ENCODE data around the gene IDH2. TPM values are rescaled to one million over a fixed set of nuclear protein-coding genes. Genes with fewer than 3 reads are reported as not detected.
A peak's percentile ranks its signal among the peaks of the same experiment; 100 is the strongest.
"Not testable (repeated sequence)": the region's sequence is repeated elsewhere in the genome, so short reads cannot be mapped to it uniquely, and the experiment has no call there.

The IDH2 gene
- 100 to 1,000 TPM; 176 to 182 TPM for total RNA-seq

GRCh38 chr15:90101969-90102890 is at the start of gene IDH2:
IDH2 (minus strand) TSS chr15:90102468; CDS start chr15:90102390, 78 bp downstream.
- H3K27me3 Mint-ChIP-seq: no peaks in the 10 kb centered on the region
- H3K27ac Mint-ChIP-seq: peak within 1 kb of the TSS; percentile 90
- DNase-seq: peak; percentile 85
- CTCF ChIA-PET: interaction anchor here (0.6 to 1.9 kb wide), 8 partner anchors 14 to 435 kb away, joined by 3 to 7 read pairs (median 4); no protein-coding TSS in a partner anchor
- H3K4me1 Mint-ChIP-seq: peaks cover 47% of the 10 kb centered on the region
- no peaks in the 10 kb centered on the region for H3K9me3 Mint-ChIP-seq (ENCODE audit: low read depth)
- peaks cover 10% of the 10 kb centered on the region for H3K36me3 Mint-ChIP-seq (ENCODE audit: low read depth)
- intact Hi-C loops (cut with DNase I, micrococcal nuclease): loop anchor here (1.0 to 5.0 kb wide), 9 partner anchors 15 to 830 kb away; partner anchors contain the start of genes CIB1 (in 2 of the 2), GDPGP1 (in 1 of the 2), HDDC3 (in 1 of the 2) and NGRN (in 1 of the 2)
- ATAC-seq: peak; percentile 73
- POLR2A ChIA-PET: interaction anchor here (0.6 to 1.1 kb wide), 4 partner anchors 8 to 211 kb away, joined by 3 to 5 read pairs (median 4); no protein-coding TSS in a partner anchor
- peak within 1 kb of the TSS; percentile 86 for H3K4me3 Mint-ChIP-seq

- H3K36me3 Mint-ChIP-seq (ENCODE audit: low read depth); H3K4me3 Mint-ChIP-seq; H3K27me3 Mint-ChIP-seq; POLR2A ChIA-PET; H3K4me1 Mint-ChIP-seq; intact Hi-C loops (cut with DNase I, micrococcal nuclease); DNase-seq; H3K27ac Mint-ChIP-seq; ATAC-seq; H3K9me3 Mint-ChIP-seq (ENCODE audit: low read depth): not testable (repeated sequence)
- CTCF ChIA-PET: interaction anchor here (0.6 to 1.2 kb wide), 3 partner anchors 79 to 276 kb away, joined by 3 read pairs; no protein-coding TSS in a partner anchor
Measured at GRCh38 chr15:90150551-90150950, 48.3 kb upstream of the IDH2 start.

- Mint-ChIP-seq H3K4me1 (no peaks in the 10 kb centered on the region), H3K4me3 (no peak overlapping the region), H3K9me3 (ENCODE audit: low read depth) (no peaks in the 10 kb centered on the region), H3K27me3 (no peaks in the 10 kb centered on the region), H3K27ac (no peak overlapping the region), H3K36me3 (ENCODE audit: low read depth) (no peaks in the 10 kb centered on the region)
- intact Hi-C loops (cut with DNase I, micrococcal nuclease): no loop called here
- ChIA-PET POLR2A (no interaction called here), CTCF (interaction anchor here (1.2 kb wide), 1 partner anchor 275 kb away, joined by 3 read pairs; no protein-coding TSS in a partner anchor)
- no peak for DNase-seq
- ATAC-seq: no peak
Measured at GRCh38 chr15:90149609-90150340, 47.5 kb upstream of the IDH2 start.

- H3K9me3 Mint-ChIP-seq (ENCODE audit: low read depth); H3K27ac Mint-ChIP-seq; H3K27me3 Mint-ChIP-seq; DNase-seq; POLR2A ChIA-PET; H3K36me3 Mint-ChIP-seq (ENCODE audit: low read depth); intact Hi-C loops (cut with DNase I, micrococcal nuclease); H3K4me3 Mint-ChIP-seq; ATAC-seq: not testable (repeated sequence)
- CTCF ChIA-PET: interaction anchor here (0.6 to 0.9 kb wide), 3 partner anchors 51 to 616 kb away, joined by 3 read pairs; no protein-coding TSS in a partner anchor
- H3K4me1 Mint-ChIP-seq: peaks cover 23% of the 10 kb centered on the region
Measured at GRCh38 chr15:90146198-90146761, 44.0 kb upstream of the IDH2 start.

- DNase-seq: no peak
- Mint-ChIP-seq H3K27ac (no peak overlapping the region), H3K4me3 (no peak overlapping the region), H3K9me3 (ENCODE audit: low read depth) (no peaks in the 10 kb centered on the region), H3K4me1 (peaks cover 25% of the 10 kb centered on the region), H3K27me3 (no peaks in the 10 kb centered on the region), H3K36me3 (ENCODE audit: low read depth) (no peaks in the 10 kb centered on the region)
- ChIA-PET CTCF (interaction anchor here (0.6 to 0.9 kb wide), 3 partner anchors 51 to 616 kb away, joined by 3 read pairs; no protein-coding TSS in a partner anchor), POLR2A (no interaction called here)
- intact Hi-C loops (cut with DNase I, micrococcal nuclease): no loop called here
- ATAC-seq: no peak
Measured at GRCh38 chr15:90145761-90146160, 43.5 kb upstream of the IDH2 start.

- ChIA-PET CTCF (interaction anchor here (0.7 kb wide), 1 partner anchor 50 kb away, joined by 3 read pairs; no protein-coding TSS in a partner anchor), POLR2A (no interaction called here)
- intact Hi-C loops (cut with DNase I, micrococcal nuclease): no loop called here
- Mint-ChIP-seq H3K27ac (no peak overlapping the region), H3K27me3 (no peaks in the 10 kb centered on the region), H3K36me3 (ENCODE audit: low read depth) (no peaks in the 10 kb centered on the region), H3K4me1 (peaks cover 25% of the 10 kb centered on the region), H3K9me3 (ENCODE audit: low read depth) (no peaks in the 10 kb centered on the region), H3K4me3 (no peak overlapping the region)
- DNase-seq: no peak
- ATAC-seq: no peak
Measured at GRCh38 chr15:90145259-90145658, 43.0 kb upstream of the IDH2 start.

- H3K4me3 Mint-ChIP-seq: peak overlapping the region; percentile 20
- ATAC-seq (peak; percentile 92), DNase-seq (peak; percentile 90)
- H3K36me3 Mint-ChIP-seq (ENCODE audit: low read depth): peaks cover 5% of the 10 kb centered on the region
- H3K27me3 Mint-ChIP-seq: no peaks in the 10 kb centered on the region
- H3K9me3 Mint-ChIP-seq (ENCODE audit: low read depth): peaks cover 4% of the 10 kb centered on the region
- POLR2A ChIA-PET: interaction anchor here (0.8 kb wide), 1 partner anchor 91 kb away, joined by 3 read pairs; the partner anchor contains the start of genes CIB1 and GDPGP1
- peak overlapping the region; percentile 83 for H3K27ac Mint-ChIP-seq
- CTCF ChIA-PET: interaction anchor here (0.6 to 3.1 kb wide), 29 partner anchors 9 to 214 kb away, joined by 3 to 16 read pairs (median 4); partner anchors contain the start of gene SEMA4B
- intact Hi-C loops (cut with DNase I, micrococcal nuclease): loop anchor here (1.0 to 5.0 kb wide), 8 partner anchors 41 to 339 kb away; partner anchors contain the start of genes CIB1 (in 1 of the 2), IDH2 (in 1 of the 2) and NGRN (in 1 of the 2)
- peaks cover 38% of the 10 kb centered on the region for H3K4me1 Mint-ChIP-seq
Measured at GRCh38 chr15:90143166-90143655, 40.9 kb upstream of the IDH2 start.

GRCh38 chr15:90142216-90143165 is 40.2 kb upstream of the IDH2 start:
- Mint-ChIP-seq H3K36me3 (ENCODE audit: low read depth) (peaks cover 5% of the 10 kb centered on the region), H3K4me1 (peaks cover 38% of the 10 kb centered on the region), H3K27me3 (no peaks in the 10 kb centered on the region), H3K4me3 (peak overlapping the region; percentile 20), H3K9me3 (ENCODE audit: low read depth) (peaks cover 4% of the 10 kb centered on the region), H3K27ac (peak overlapping the region; percentile 83)
- ATAC-seq: peak; percentile 73
- DNase-seq: peak; percentile 75
- ChIA-PET POLR2A (interaction anchor here (0.7 to 0.8 kb wide), 3 partner anchors 44 to 442 kb away, joined by 3 read pairs; partner anchors contain the start of genes CIB1 and GDPGP1), CTCF (interaction anchor here (0.6 to 3.1 kb wide), 29 partner anchors 10 to 741 kb away, joined by 3 to 16 read pairs (median 4); no protein-coding TSS in a partner anchor)
- intact Hi-C loops (cut with DNase I, micrococcal nuclease): loop anchor here (1.0 to 5.0 kb wide), 8 partner anchors 40 to 340 kb away; partner anchors contain the start of genes CIB1 (in 1 of the 2), IDH2 (in 1 of the 2) and NGRN (in 1 of the 2)

GRCh38 chr15:90141646-90142045 is 39.4 kb upstream of the IDH2 start:
- no peak for DNase-seq
- no peak overlapping the region for H3K4me3 Mint-ChIP-seq
- no peak for ATAC-seq
- peaks cover 4% of the 10 kb centered on the region for H3K9me3 Mint-ChIP-seq (ENCODE audit: low read depth)
- no peaks in the 10 kb centered on the region for H3K27me3 Mint-ChIP-seq
- peak overlapping the region; percentile 7 for H3K27ac Mint-ChIP-seq
- H3K4me1 Mint-ChIP-seq: peaks cover 38% of the 10 kb centered on the region
- intact Hi-C loops (cut with DNase I, micrococcal nuclease): loop anchor here (5.0 kb wide), 3 partner anchors 44 to 341 kb away; no protein-coding TSS in a partner anchor
- ChIA-PET POLR2A (interaction anchor here (0.6 to 0.7 kb wide), 2 partner anchors 15 to 443 kb away, joined by 3 read pairs; no protein-coding TSS in a partner anchor), CTCF (interaction anchor here (0.6 to 3.1 kb wide), 6 partner anchors 11 to 742 kb away, joined by 3 to 16 read pairs (median 4); no protein-coding TSS in a partner anchor)
- H3K36me3 Mint-ChIP-seq (ENCODE audit: low read depth): peaks cover 5% of the 10 kb centered on the region

All from activated CD4-positive, alpha-beta T cell treated with anti-CD3 and anti-CD28 coated beads for 36 hours (primary cell).